NCI-H187 (cell line): ENCODE results near the gene PCSK5.
"Not testable (repeated sequence)": the region's sequence is repeated elsewhere in the genome, so short reads cannot be mapped to it uniquely, and the experiment has no call there.

Experiments used
- DNase-seq, 2 experiments: peaks; one replicate each; lab custom pipeline; 2025; lab: John Stamatoyannopoulos, UW

The PCSK5 gene

DNA sequence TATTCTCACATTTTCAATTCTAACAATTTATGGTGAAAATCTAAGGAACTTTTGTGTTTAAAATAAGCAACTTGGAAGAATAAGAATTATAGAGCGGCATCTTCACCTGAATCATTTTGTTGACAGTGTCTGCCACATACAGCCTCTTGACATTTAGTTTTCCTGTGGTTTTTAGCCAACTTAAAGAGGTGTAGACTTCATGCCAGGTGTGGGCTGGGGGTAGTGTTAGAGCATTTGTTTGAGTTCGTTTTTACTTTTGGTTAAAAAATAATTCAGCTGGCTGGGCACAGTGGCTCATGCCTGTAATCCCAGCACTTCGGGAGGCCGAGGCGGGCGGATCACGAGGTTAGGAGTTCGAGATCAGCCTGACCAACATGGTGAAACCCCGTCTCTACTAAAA lies 72.8 kb downstream of the PCSK5 start:
- not testable (repeated sequence) for DNase-seq

- DNase-seq: no peak
These were observed 74.0 kb downstream of the PCSK5 start for GRCh38 chr9:75964427-75964826.

DNA sequence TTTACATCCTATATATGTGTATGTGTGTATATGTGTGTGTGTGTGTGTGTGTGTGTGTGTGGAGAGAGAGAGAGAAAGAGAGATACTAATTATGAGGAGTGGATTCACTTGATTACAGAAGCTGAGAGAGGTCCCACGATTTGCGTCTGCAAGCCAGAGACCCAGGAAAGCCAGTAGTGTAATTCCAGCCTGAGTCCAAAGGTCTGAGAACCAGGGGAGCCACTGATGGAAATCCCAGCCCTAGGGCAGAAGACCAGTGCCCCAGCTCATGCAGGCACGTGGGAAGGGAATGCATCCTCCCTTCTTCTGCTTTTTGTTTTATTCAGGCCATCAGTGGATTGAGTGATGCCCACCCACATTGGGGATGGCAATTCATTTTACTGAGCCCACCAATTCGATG lies 74.8 kb downstream of the PCSK5 start:
- DNase-seq: no peak

- no peak for DNase-seq
These were observed 77.1 kb downstream of the PCSK5 start for GRCh38 chr9:75967556-75967955.

- no peak for DNase-seq
These were observed 83.7 kb downstream of the PCSK5 start for GRCh38 chr9:75974016-75974766.

DNA sequence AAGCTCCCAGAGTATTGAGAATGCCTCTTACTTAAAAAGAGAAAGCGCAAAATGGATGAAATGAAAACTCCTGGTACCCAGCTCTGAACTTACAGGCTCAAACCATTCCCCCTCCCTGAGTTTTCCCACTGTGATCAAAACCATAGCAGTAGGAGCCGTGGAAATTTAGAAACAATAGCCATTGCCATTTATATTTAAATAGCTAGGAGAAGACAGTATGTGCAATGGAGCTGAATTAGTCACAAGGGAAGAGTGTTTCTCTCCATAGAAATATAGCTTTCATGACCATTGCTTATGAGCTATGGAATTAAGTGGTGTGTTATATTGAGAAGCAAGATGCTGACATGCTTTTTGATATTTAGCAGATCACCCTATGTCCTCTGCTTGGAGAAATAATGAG lies 84.6 kb downstream of the PCSK5 start:
- DNase-seq: no peak

GRCh38 chr9:75976549-75976948 lies 86.1 kb downstream of the PCSK5 start:
- no peak for DNase-seq

DNA sequence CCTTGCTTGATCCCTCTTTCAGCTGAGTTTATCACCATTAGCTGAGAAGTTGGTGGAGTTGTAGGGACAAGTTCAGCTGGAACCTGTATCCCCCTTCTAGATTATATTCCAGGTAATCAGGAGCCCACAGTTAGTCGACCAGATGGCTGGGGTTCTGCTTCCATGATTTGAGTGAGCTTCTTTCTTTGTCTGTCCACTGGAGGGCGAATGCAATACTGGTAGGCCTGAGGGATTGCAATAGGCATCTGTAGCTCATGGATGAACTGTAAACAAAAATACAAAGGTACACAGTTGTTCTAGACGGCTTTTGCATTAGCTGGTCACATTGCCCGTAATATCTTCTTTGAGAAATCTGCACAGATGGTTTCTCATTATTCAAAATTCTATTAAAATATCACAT lies 88.9 kb downstream of the PCSK5 start:
- DNase-seq: no peak

GRCh38 chr9:75983319-75984045 lies 93.0 kb downstream of the PCSK5 start:
- no peak for DNase-seq

DNA sequence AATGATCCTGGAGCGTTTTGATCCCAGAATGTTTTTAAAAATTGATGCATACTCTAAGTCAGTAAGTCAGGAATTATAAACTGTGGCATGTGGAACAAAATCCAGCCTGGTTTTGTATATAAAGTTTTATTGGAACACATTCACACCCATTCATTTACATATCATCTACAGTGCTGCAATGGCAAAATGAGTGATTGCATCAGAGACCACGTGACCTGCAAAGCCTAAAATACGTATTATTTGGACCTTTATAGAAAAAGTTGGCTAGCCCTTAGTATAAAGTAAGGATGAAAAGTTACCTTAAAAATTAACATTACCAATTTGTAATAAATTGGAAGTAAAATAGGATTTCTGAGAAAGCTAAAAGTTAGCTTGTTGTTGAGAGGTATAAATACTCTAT lies 95.0 kb downstream of the PCSK5 start:
- DNase-seq: no peak

- DNase-seq: no peak
These were observed 98.2 kb downstream of the PCSK5 start for GRCh38 chr9:75988663-75989062.

- no peak for DNase-seq
These were observed 99.7 kb downstream of the PCSK5 start for GRCh38 chr9:75990156-75990555.

GRCh38 chr9:75990576-75991304 lies 100.3 kb downstream of the PCSK5 start:
- no peak for DNase-seq

- DNase-seq: no peak
These were observed 102.2 kb downstream of the PCSK5 start for GRCh38 chr9:75992482-75993206.

DNA sequence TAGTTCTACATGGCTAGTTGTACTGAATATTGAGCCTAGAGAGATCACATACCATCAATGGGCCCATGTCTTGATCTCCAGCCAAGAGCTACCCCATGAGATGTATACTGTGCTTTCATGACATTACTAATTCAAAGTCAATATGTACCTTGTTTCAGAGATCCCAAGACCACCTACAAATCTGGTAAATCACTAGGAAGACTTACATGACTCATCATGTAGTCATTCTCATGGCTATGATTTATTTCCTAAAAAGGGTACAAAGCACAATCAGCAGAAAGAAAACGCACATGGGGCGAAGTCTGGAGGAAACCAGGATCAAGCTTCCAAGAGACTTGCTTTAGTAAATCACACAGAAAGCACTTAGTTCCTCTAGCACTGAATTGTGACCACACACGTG lies 103.0 kb downstream of the PCSK5 start:
- DNase-seq: no peak

DNA sequence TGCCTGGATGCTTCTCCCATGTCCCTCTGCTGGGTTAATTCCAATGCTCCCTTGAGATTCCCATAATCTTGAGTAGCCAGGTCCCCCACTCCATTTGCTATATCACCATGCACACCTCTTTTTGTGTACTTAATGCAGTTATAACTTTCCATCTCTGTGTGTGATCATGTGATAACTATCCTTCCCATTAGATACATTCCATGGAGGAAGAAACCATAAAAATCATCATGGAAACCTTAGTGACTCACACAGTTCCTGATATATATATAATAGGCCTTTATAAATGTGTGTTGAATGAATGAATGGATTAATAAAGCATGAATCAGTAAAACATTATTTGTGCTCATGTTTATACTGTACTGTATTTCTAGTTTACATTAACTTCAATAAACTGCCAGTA lies 104.6 kb downstream of the PCSK5 start:
- DNase-seq: no peak

GRCh38 chr9:75996726-75997125 lies 106.3 kb downstream of the PCSK5 start:
- DNase-seq: no peak

- DNase-seq: no peak
These were observed 106.7 kb downstream of the PCSK5 start for GRCh38 chr9:75997206-75997605.

- DNase-seq: no peak
These were observed 107.8 kb downstream of the PCSK5 start for GRCh38 chr9:75998096-75998780.

- no peak for DNase-seq
These were observed 111.0 kb downstream of the PCSK5 start for GRCh38 chr9:76001459-76001858.

DNA sequence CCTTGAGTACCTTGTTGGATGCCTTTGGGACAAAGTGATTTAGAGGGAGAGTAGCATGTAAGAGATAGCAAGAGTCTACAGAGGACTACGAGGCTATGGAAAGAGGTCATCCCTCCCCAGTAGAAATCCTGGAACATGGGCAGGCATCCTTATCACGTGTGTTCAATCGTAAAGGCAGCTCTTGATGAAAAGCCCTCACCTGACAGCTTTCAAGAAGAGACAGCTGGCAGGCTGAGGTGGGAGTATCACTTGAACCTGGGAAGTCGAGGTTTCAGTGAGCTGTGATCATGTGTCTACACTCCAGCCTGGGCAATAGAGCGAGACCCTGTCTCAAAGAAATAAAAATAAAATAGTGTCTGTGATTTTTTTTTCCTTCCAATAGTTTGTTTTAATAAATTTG lies 112.6 kb downstream of the PCSK5 start:
- DNase-seq: no peak

GRCh38 chr9:76004526-76004925 lies 114.1 kb downstream of the PCSK5 start:
- DNase-seq: no peak
